Renal cortex interstitium (tissue), 11 donors: ENCODE measurements around the gene ANG. TPM values are rescaled to one million over a fixed set of nuclear protein-coding genes. Genes with fewer than 3 reads are reported as not detected.
"Not testable (repeated sequence)": the region's sequence is repeated elsewhere in the genome, so short reads cannot be mapped to it uniquely, and the experiment has no call there.

ENCODE experiments used
- DNase-seq, 11 donors: peaks; one replicate each; pipeline ENCODE4 v3.0.0-alpha.2; 2013; ENCODE audit warnings: low read depth in 9 of 11, low spot score in 4 of 11; ENCODE audit errors: extremely low read depth in 1 of 11
- polyA plus RNA-seq, 3 donors: library from polyadenylated mRNA; unstranded; fragments of 120-200 nt; gene quantifications; one replicate each; pipeline ENCODE4 v1.2.1, GENCODE V29; 2013; ENCODE audit not compliant: insufficient read length in 3 of 3

Gene ANG
- polyA plus RNA-seq, 3 donors = 2.5 to 6.7 (median 3.3) TPM

DNA sequence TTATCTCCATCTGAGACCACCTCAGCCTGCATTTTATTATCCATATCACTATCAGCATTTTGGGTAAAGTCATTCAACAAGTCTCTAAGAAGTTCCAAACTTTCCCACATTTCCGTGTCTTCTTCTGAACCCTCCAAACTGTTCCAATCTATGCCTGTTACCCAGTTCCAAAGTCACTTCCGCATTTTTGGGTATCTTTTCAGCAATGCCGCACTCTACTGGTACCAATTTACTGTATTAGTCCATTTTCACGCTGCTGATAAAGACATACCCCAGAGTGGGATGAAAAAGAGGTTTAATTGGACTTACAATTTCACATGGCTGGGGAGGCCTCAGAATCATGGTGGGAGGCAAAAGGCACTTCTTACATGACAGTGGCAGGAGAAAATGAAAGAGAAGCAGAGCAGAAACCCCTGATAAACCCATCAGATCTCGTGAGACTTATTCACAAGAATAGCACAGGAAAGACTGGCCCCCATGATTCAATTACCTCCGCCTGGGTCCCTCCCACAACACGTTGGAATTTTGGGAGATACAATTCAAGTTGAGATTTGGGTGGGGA lies 22.1 kb upstream of the ANG start:
- not testable (repeated sequence) for DNase-seq

DNA sequence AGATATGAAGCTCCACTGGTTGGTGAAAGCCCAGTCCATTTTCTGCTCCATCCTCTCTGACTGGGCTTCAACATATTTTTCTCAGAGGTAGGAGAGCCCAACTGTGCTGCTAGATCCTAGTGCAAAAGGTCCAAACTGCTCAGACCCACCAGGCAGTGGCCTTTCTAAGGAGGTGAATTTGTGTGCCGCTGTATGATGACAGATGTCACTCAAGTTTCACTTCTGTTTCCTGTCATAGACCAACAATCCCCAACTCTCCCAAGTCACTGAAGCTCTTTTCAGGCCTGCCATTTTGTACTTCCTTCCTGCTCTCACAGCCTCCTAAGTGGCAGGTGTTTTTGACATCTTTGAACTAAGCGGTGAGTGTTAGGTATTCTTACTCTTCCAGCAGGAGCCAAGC lies 20.6 kb upstream of the ANG start:
- DNase-seq = no peak

DNA sequence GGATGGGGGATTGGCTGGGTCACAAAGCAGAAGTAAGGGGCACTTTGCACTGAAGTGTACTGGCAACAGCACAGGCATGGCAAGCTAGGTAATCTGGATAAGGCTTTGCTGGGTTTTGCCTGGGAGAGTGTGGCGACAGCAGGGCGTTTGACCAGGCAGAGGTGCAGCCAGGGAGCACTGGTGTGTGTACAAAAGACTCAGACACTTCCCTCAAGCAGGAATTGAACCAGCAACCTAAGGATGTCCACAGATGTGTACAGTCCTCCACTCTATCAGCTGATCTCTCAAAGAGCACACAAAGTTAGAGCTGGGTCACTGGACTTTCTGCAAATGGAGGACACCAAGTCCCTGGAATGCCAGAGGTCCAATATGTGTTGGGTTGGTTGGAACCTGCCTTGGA lies 19.6 kb upstream of the ANG start:
- DNase-seq = no peak

DNA sequence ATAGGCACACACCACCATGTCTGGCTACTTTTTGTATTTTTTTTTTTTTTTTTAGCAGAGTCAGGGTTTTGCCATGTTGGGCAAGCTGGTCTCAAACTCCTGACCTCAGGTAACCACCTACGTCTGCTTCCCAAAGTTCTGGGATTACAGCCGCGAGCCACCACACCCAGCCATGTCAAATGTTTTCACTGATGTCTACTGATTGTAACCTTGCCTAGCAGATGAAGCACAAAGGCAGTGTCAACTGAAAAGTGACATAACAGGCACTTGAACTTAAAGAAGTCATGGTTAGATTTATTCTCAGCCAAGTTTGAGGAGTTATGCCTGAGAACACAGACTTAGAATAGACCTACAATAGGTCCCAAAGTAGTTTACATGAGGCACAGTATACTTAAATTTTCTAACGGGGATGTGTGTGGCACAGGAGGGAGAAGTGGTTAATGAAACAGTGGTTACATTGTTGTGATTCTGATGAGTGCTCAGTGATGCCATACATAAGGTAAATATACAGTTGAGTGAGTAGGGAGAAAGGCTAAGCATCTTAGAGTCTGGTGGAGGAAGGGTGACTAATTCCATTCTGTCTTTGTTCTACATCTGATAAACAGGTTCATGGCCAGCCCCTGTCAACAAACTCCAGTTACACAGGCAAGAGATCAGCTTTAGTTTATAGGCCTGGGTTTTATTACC lies 16.8 kb upstream of the ANG start:
- no peak for DNase-seq

DNA sequence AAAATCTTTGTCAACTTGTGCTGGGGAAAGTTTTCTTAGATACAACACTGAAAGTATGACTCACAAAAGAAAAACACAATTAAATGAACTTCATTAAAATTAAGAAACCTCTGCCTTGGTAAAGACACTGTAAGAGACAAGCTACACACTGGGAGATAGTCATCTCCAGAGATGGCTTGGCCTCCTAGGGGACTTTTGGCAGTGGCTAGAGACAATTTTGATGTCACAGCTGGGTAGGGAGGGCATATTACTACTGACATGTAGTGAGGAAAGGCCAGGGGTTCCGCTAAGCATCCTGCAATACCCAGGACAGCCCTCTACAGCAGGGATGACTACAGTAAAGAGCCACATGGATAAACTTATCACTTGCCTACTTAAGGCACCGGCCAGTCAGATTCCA lies 12.9 kb upstream of the ANG start:
- DNase-seq = no peak

DNA sequence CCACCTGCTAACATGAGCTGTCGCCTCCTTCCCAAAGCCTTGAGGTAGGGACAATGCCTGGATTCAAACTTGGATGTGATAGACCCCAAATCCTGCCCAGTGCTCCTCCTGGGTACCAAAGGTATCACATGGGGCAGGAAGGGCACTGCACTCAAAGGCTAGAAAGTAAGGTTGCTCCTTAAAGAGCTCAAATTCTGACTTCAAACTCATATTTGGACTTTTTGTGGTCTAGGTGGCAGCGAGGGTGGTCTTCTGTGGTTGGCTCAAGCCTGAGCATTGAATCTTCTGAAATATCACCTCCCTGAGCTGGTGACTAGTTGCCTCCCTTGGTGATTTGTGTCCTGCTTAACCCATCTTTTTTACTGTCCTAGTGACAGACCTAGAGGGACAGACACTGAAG lies 12.5 kb upstream of the ANG start:
- DNase-seq = no peak

DNA sequence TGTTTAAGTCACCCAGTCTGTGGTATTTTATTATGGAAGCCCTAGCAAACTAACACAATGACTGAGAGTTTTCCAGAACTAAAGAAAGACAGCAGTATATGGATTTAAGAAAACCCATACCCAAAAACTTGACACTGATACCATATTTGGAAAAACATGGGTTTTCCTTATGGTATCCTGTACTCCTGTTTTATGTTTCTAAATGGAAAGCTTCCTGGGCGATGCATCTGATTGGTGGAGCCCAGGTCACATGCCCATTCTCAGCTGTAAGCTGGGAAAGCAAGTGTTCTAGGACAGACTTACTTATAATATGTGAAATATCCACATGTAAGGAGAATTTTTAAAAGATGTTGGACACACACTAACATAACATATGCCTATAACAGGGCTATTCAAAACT lies 8.7 kb upstream of the ANG start:
- DNase-seq = no peak

DNA sequence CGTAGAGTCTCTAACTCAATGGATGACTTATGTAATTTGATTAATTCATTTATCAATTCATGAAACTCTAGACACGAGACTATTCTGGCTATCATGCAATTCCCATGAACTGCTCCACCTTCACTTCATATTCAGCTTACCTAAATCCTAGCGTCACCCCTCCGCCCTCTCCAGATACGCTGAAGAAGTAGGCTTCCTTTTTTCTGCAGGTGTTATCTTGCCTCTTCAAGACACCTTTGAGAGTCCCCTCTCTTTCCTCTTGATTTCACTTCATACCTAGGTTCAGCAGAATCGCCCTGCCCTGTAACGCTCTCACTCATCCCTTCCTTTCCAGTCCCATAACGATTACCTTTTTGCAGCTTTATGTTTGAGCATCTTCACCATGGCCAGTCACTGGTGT lies 8.2 kb upstream of the ANG start:
- DNase-seq = no peak

DNA sequence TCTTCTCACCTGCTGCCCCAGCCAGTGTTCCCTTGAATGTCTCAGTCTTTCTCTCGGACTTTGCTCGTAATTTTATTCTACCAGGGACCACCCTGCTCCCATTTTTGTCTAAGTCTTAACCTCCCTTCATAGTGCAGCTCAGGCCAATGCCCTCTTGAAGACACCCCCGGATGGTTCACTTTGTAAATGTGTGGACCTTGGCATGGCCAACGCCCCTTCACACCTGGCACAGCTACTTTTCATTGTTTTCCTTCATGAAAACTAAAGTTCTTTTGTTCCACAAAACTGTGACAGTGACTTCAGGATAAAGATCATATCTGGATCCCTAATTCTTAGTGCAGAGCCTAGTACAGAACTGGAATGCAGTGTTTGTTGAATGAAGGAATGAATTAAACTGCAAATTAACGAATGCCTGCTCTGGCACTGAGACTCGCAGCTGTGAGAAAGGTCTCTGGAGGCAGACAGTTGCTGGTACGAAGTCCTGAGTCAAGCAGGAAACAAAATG lies 7.7 kb upstream of the ANG start:
- DNase-seq = peak in 2 of 11 donors; percentile 53 to 55

DNA sequence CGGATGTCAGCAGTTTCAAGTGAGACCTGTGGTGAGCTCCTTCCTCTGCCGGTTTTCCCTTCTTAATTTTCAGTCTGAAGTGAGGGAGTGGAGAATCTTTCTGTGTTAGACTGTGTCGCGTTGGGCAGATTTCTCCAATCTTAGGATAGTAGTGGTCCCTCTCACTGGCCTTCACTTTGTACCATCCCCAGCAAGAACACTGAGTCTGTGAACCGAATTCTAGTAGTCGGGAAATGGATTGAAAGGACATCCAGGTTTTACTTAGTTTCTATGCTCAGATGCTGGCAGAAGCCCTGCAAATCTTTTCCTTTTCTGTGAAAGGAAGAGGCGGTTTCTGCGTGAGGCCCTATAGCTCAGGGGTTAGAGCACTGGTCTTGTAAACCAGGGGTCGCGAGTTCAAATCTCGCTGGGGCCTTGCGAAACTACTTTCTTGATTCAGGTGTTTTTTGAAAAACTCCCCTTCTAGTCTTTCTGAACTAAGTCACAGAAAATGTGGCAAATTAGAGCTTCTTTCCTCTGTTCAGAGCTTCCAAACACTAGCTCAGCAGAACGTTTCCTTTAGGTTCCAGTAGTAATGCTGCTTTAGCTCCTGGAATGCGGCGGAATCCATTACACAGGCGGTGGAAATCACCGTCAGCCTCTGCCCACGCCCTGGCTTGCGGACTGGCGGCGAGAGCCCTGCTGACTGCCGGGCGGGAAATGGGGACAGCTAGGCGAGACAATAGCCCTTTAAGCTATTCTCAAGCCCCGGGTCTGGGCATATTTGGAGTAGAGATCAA lies 7.0 kb upstream of the ANG start:
- peak; percentile 70 to 91 (median 88) for DNase-seq

DNA sequence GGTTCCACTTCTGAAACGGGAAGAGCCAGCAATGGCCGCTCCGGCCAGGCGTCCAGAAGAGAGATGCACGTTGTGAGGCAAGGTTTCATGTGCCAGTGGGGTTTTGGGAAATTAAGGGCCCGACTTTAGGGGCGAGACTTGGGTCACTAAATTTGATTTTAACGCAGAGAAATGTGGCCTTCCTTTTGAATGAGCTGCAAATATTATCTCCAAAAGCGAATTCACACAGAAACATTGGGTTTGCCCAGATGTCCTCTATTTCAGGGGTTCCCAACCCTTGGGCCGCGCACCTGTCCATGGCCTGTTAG lies 6.5 kb upstream of the ANG start:
- peak in 1 of 11 donors; percentile 13 for DNase-seq

DNA sequence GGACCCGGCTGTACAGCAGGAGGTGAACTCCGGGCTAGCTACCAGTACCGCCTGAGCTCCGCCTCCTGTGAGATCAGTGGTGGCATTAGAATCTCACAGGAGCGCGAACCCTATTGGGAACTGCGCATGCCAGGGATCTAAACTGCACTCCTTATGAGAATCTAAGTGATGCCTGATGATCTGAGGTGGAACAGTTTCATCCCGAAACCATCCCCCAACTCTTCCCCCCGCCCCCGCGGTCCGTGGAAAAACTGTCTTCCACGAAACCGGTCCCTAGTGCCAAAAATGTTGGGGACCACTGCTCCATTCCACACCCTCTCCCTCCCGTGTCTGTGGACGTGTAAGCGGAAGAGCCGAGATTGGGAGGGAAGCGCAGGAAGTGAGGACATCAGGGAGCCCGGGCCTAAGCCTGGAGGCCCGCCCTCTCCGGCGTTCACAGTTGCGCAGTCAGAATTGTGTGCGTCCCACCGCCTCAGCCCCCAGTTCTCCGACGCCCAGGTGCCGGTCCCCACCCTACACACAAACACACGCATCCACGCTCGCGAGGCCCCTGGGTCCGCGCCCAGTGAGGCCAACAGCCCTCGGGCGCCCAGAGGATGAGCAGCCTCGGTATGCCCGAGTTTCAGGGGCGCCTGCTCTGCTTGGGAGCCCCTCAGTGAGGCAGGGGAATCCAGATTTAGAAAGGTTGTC lies 6.0 kb upstream of the ANG start:
- DNase-seq = peak; percentile 85 to 94 (median 89)

DNA sequence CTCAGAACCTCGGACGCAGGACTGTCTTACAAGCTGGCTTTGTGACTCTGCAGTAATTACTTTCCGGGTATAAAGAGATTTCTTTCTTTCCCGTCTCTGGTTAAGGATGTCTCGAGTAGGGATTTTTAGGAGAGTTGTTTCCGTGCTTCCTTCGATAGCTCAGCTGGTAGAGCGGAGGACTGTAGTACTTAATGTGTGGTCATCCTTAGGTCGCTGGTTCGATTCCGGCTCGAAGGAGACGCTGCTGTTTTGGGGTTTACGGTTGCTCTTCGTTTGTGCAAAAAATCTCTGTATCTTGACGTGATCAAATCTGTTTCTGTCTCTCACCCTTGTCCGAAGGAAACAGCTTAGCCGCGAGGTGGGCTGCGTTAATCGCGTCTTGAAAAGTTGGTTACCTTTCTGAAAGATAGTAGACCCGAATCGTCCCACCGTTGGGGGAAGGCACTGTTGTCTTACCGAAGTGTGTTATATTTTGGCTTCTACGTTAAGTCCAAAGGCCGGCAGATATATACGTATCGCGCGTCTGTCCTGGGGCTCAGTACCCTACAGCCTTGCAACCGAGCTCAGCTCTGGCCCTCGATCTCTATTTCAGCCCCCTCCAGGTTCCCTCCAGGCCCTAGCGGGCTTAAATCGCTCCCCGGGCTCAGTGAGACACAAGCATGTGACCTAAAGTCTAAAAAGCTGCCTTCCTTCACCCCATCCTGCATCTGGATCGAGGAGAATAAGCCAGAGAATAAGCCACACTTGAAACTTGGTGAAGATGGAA lies 5.3 kb upstream of the ANG start:
- peak; percentile 68 to 89 (median 84) for DNase-seq

DNA sequence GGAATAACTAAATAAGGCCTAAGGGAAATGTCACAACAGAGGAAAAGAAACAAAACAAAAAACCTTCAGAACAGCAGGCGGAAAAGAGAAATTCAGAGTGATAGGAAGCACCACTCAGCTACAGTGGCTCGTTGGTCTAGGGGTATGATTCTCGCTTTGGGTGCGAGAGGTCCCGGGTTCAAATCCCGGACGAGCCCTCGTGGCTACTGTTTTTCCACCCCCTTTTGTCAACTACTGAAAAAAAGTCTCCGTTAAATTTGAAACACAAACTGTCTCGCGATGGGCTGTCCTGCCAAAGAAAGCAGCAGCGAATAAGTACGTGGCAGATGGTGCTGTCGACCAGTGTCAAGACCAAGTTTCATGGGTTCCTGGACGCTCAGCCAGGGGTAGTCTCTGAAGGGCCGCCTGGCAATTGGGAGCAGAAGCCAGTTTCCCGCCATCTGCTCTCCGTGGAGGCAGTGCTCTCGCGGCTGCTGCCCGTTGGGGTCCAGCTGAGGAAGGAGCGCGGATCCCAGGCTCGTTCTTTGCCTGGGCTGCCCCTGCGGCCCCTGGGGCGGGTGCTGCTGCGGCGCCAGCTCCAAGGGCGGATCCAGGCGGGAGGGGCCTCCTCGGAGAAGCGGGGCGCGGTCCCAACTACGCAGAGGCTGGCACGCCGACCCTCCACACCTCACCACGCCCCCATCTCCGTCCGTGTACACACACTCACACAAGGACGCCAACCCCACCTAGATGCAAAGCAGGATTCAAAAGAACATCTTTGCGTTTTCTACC lies 4.5 kb upstream of the ANG start, which contains the start of gene RNASE4:
Gene RNASE4 (plus strand): TSS at position 670 of the 771 bp plus-strand sequence. CDS start 14,812 bp downstream, outside the sequence.
- DNase-seq = peak; percentile 55 to 85 (median 62)

DNA sequence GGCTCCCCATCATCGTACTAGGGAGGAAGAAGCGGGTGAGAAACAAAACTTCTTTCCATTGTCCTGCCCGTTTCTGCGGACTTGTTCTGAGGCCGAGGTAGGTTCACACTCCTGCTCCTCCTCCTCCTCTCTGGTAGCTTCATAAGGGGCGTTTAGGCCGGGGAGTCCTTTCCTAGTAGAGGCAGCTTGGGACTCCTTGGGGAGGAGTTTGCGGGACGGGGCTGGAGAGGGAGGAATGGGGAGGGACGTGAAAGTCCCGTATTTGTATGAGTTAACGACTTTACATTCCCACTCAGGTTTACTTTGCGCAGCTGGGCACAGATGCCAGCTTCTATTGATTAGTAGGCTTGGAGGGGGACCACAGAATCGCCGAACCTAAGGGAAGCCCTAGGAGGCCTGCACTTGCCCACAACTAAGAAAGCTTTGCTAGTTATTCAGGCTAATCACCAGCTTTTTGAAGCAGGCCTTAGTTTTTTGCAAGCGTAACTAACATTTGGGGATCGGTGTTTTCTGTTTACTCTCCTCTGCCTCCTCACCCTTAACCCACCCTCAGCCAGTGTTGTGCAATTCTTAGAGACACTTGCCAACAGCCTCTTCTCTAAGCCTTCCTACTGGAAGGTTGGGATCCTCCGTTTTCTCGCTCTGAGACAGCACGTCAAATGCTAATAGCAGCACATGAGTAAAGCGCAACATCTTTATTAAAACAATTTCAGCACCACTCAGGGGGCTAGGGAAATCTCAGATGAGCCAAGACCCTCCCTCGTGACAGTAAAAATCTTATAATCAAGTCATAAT lies 3.7 kb upstream of the ANG start:
- peak in 5 of 11 donors; percentile 23 to 35 (median 28) for DNase-seq

DNA sequence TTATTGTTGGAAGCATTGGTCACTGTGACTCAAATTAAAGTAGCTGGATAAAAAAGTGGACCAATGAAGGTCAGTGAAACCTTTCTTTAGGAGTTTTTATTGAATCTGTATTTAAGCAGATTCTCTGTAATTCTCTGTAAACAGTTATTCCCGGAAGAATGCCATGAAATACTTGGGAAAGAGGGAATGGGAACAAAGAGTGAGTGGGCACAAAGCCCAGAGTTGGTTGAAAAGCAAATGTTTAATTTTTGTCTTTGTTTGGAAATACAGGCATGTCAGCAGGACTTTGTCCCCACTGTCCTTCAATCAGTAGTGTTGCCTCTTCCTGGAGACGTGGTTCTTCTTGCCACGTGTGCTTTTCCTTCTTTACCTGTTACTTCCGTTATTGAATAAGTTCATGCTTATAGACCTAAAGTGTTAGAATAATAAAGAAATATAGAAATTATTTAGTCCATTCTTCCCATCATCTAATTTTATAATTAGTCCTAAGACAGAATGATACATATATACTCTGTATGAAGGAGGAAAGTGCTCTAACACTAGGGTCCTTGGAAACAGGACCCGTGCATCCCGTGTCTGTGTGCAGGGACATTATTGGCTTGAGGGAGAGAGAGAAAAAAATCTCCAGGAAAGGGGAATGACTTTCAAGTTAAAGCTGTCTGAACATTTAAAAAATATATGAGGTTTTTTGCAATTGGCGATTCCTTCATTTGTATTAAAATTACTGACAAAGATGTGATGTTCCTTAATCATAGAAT lies 2.0 kb upstream of the ANG start:
- no peak for DNase-seq
